ENCODE measurements around the gene SLC12A2.

SLC12A2 gene

GRCh38 chr5:128163991-128164390 is 80.4 kb downstream of the SLC12A2 start:
- POLR2A ChIA-PET: no interaction called here
- TF ChIP-seq, protein P1, sequence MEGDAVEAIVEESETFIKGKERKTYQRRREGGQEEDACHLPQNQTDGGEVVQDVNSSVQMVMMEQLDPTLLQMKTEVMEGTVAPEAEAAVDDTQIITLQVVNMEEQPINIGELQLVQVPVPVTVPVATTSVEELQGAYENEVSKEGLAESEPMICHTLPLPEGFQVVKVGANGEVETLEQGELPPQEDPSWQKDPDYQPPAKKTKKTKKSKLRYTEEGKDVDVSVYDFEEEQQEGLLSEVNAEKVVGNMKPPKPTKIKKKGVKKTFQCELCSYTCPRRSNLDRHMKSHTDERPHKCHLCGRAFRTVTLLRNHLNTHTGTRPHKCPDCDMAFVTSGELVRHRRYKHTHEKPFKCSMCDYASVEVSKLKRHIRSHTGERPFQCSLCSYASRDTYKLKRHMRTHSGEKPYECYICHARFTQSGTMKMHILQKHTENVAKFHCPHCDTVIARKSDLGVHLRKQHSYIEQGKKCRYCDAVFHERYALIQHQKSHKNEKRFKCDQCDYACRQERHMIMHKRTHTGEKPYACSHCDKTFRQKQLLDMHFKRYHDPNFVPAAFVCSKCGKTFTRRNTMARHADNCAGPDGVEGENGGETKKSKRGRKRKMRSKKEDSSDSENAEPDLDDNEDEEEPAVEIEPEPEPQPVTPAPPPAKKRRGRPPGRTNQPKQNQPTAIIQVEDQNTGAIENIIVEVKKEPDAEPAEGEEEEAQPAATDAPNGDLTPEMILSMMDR (IDR thresholded peaks at IDR 0.05; ENCODE audit: control extremely low read depth, extremely low read depth, low read depth, missing control alignments): no peak
- no peak for DNase-seq (ENCODE audit: extremely low spot score)
- CTCF ChIA-PET: no interaction called here

DNA sequence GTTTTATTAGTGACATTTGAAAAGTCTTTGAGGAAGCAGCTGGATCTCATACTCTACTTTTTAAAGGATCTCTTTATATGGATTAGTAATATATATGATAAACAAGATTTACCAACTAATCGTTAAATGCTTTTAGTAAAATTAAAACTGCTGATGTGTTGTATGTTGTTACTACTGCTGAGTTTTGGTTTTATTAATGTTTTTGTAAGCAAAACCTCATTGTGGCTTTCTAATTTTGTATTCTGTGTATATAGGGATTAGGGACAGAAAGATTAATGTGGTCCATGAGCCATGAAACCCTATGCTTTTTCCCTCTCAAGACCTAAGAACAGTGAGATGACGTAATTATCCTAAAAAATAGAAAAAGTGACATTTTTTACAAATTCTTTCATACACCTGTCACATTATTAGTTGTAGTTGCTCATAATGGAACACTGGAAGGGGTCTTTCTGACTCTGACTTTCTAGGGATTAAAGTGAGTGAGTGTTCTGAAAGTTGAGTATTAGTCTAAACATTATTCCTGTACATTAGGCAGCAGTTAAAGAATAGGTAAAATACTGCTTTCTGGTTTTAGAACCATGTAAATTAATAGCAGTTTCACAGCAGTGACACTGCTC is 85.9 kb downstream of the SLC12A2 start:
- POLR2A ChIA-PET: no interaction called here
- CTCF ChIA-PET: interaction anchor here (1.0 to 1.2 kb wide), 5 partner anchors 13 to 605 kb away, joined by 3 to 5 read pairs (median 3); no protein-coding TSS in a partner anchor
- TF ChIP-seq, protein P1 (IDR thresholded peaks at IDR 0.05; ENCODE audit: control extremely low read depth, extremely low read depth, low read depth, missing control alignments): no peak
- no peak for DNase-seq (ENCODE audit: extremely low spot score)

- DNase-seq (ENCODE audit: extremely low spot score): no peak
- POLR2A ChIA-PET: no interaction called here
- TF ChIP-seq, protein P1 (IDR thresholded peaks at IDR 0.05; ENCODE audit: control extremely low read depth, extremely low read depth, low read depth, missing control alignments): no peak
- CTCF ChIA-PET: no interaction called here
Observed at GRCh38 chr5:128172102-128172501, 88.5 kb downstream of the SLC12A2 start.

- TF ChIP-seq, protein P1 (IDR thresholded peaks at IDR 0.05; ENCODE audit: control extremely low read depth, extremely low read depth, low read depth, missing control alignments): no peak
- DNase-seq (ENCODE audit: extremely low spot score): no peak
- CTCF ChIA-PET: no interaction called here
- POLR2A ChIA-PET: no interaction called here
Observed at GRCh38 chr5:128174951-128175350, 91.4 kb downstream of the SLC12A2 start.

DNA sequence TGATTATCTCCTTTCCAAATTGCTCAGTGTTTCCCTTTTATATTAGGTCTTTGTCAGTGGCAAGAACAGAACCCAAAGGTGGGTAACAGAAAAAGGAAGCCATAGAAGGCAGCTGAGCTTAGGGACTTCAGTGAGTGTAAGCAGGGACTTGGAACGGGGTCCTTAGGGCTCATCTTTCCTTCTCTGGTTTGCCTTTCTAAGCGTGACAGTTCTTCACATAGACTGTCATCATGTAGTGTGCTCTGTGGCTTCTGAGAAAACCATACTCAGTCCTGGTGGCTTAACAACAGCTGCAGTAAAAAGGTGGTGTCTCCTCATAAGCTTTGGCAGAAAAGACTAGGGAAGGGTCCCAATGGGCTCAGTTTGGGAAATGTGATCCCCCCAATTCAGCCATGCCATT is 108.8 kb downstream of the SLC12A2 start:
- POLR2A ChIA-PET: no interaction called here
- no peak for DNase-seq (ENCODE audit: extremely low spot score)
- CTCF ChIA-PET: interaction anchor here (1.7 to 2.1 kb wide), 2 partner anchors 8 to 9 kb away, joined by 4 to 5 read pairs; no protein-coding TSS in a partner anchor
- TF ChIP-seq, protein P1 (IDR thresholded peaks at IDR 0.05; ENCODE audit: control extremely low read depth, extremely low read depth, low read depth, missing control alignments): no peak

DNA sequence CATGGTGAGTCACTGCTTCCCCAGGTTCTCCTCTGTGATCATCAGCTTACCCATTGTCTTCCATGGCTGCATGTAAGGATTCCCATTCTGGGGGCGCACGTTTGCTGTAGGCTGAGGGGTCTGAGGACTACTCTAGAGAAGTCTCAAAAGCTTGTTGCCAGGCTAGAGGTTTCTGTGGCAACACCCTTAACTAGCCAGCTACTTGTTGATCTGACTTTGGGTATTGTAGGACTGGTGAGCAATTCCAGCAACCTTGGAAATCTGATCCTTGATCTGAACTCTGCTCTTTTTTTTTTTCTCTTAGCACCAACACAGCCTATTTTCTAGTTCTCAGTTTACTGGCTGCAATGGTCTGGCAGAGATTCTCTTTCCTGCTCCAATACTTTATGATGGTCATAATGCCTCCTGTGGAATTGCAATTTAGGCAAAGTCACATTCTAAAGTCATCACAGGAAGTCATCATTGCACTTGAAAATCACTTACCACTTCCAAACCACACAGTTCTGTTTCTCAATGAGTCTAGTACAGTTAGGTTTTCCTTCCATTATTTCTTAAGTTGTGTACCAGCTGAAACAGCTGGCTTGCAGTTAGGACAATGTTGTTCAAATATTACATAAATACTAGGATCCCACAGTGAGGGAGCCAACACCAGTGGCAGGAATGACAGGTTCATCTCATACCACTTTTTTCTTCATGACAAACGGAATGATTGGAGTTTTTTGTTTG is 110.3 kb downstream of the SLC12A2 start:
- ChIA-PET CTCF (interaction anchor here (0.9 kb wide), 1 partner anchor 16 kb away, joined by 4 read pairs; no protein-coding TSS in a partner anchor), POLR2A (interaction anchor here (0.7 kb wide), 2 partner anchors 74 to 351 kb away, joined by 6 to 9 read pairs; no protein-coding TSS in a partner anchor)
- TF ChIP-seq, protein P1 (IDR thresholded peaks at IDR 0.05; ENCODE audit: control extremely low read depth, extremely low read depth, low read depth, missing control alignments): no peak
- DNase-seq (ENCODE audit: extremely low spot score): no peak

Measured in GM10248 (cell line).